Suprapubic skin (tissue), 3 donors: ENCODE measurements around the gene PDE11A.
A peak's percentile ranks its signal among the peaks of the same experiment; 100 is the strongest.

Experiments used
- CTCF ChIP-seq, 2 donors: fragments of 200-600 bp in 1 of 2; fragments of 450-650 bp in 1 of 2; sonication (generic) in 1 of 2; IDR thresholded peaks; one replicate each; pipeline ENCODE4 v1.5.1; 2016 to 2019; ENCODE audit warnings: antibody characterized with exemption in 2 of 2, mild to moderate bottlenecking in 1 of 2, moderate library complexity in 1 of 2
- EP300 ChIP-seq: sonication (generic); formaldehyde crosslinking; IDR thresholded peaks from one replicate; pipeline ENCODE4 v1.6.1; 2017; ENCODE audit warnings: antibody characterized with exemption
- POLR2A ChIP-seq, 2 donors: fragments of 450-650 bp; IDR thresholded peaks; one replicate each; pipeline ENCODE4 v1.6.1; 2017; ENCODE audit warnings: antibody characterized with exemption in 2 of 2, mild to moderate bottlenecking in 2 of 2, moderate library complexity in 2 of 2

GRCh38 chr2:177758591-177759371 is 313.8 kb downstream of the PDE11A start:
- peak in 1 of 2 donors; percentile 6 for TF ChIP-seq CTCF (IDR thresholded peaks at IDR 0.05)
- TF ChIP-seq POLR2A (IDR thresholded peaks at IDR 0.05) = no peak
- no peak for TF ChIP-seq EP300
